CD4-positive, alpha-beta T cell treated with Interleukin-15 for 4 hours (primary cell): ENCODE measurements around the gene DNAH2.

Experiments used
- DNase-seq: peaks from one replicate; pipeline ENCODE4 v3.0.0-alpha.2; 2020; ENCODE audit warnings: low spot score

The DNAH2 gene

GRCh38 chr17:7875804-7876370, 158.3 kb downstream of the DNAH2 start:
- DNase-seq, result no peak

GRCh38 chr17:7878234-7878633, 160.7 kb downstream of the DNAH2 start:
- DNase-seq, result no peak

GRCh38 chr17:7880076-7880868, 162.7 kb downstream of the DNAH2 start:
- DNase-seq, result no peak

GRCh38 chr17:7881276-7882054, 163.9 kb downstream of the DNAH2 start:
- DNase-seq, result no peak

- DNase-seq, result no peak
These were observed 164.5 kb downstream of the DNAH2 start for GRCh38 chr17:7882068-7882467.

GRCh38 chr17:7882629-7883028, 165.1 kb downstream of the DNAH2 start:
- DNase-seq, result no peak
